Panc1 (cell line): ENCODE measurements around the gene ZC3H12C. TPM values are rescaled to one million over a fixed set of nuclear protein-coding genes. Genes with fewer than 3 reads are reported as not detected.

ENCODE experiments used
- ATAC-seq: fragments of 200-7000 bp; cut with Tn5 transposase; 2 replicates; pipeline ENCODE4 v1.9.1; 2020; ENCODE audit warnings: mild to moderate bottlenecking, moderate library complexity
- BruUV-seq: library from RNA; stranded (reverse); fragments of 400-500 nt; replicated peaks from 2 replicates; lab custom pipeline; 2021; lab: Mats Ljungman, UMichigan
- CTCF ChIA-PET: fragments of 300-600 bp; sonication (Branson Sonifier 250); formaldehyde crosslinking; loops from one replicate; lab custom pipeline; 2022; ENCODE audit warnings: antibody characterized with exemption; lab: Charles Lee
- POLR2A ChIA-PET: fragments of 300-600 bp; sonication (Branson Sonifier 250); formaldehyde crosslinking; loops from one replicate; lab custom pipeline; 2022; ENCODE audit warnings: antibody characterized with exemption; lab: Charles Lee
- DNase-seq: peaks from one replicate; pipeline ENCODE4 v3.0.0-alpha.2; 2010; ENCODE audit warnings: low read depth, low spot score
- H3K27ac ChIP-seq: 2 replicates; pipeline ENCODE4 v1.5.1; 2011; ENCODE audit warnings: mild to moderate bottlenecking, low read length, inconsistent platforms
- H3K27me3 ChIP-seq: fragments of 200-500 bp; sonication (Bioruptor generic); 2 replicates; pipeline ENCODE4 v1.6.0; 2014; ENCODE audit warnings: low read length, inconsistent platforms; ENCODE audit not compliant: control insufficient read depth, insufficient read depth
- H3K36me3 ChIP-seq: fragments of 200-500 bp; sonication (Bioruptor generic); 2 replicates; pipeline ENCODE4 v1.5.1; 2014; ENCODE audit warnings: inconsistent platforms, mild to moderate bottlenecking, low read length, moderate library complexity; ENCODE audit not compliant: control insufficient read depth, insufficient read depth
- H3K4me1 ChIP-seq: 2 replicates; pipeline ENCODE4 v1.5.1; 2011; ENCODE audit warnings: inconsistent platforms, mild to moderate bottlenecking, low read length, moderate library complexity; ENCODE audit not compliant: control insufficient read depth, insufficient read depth
- H3K4me3 ChIP-seq, 2 experiments: 2 replicates each; pipeline ENCODE4 v1.5.1; 2011 to 2012; ENCODE audit warnings: low read depth in 2 of 2, low read length in 2 of 2, mild to moderate bottlenecking in 2 of 2, inconsistent platforms in 1 of 2, moderate library complexity in 1 of 2
- H3K9me3 ChIP-seq: fragments of 200-500 bp; sonication (Bioruptor generic); 2 replicates; pipeline ENCODE4 v1.5.1; 2014; ENCODE audit warnings: low read depth, mild to moderate bottlenecking, inconsistent platforms, low read length, moderate library complexity; ENCODE audit not compliant: control insufficient read depth, insufficient read depth
- POLR2AphosphoS5 ChIP-seq: IDR thresholded peaks from 2 replicates; pipeline ENCODE4 v1.6.1; 2012; ENCODE audit warnings: mild to moderate bottlenecking, low read depth, low read length, moderate library complexity
- SIN3A ChIP-seq: IDR thresholded peaks from 2 replicates; pipeline ENCODE4 v1.6.1; 2012; ENCODE audit warnings: low read depth, mild to moderate bottlenecking, low read length, moderate library complexity, borderline replicate concordance; ENCODE audit not compliant: insufficient read depth
- TCF7L2 ChIP-seq: IDR thresholded peaks from 2 replicates; pipeline ENCODE4 v1.6.1; 2011; ENCODE audit warnings: mild to moderate bottlenecking, low read depth, low read length, inconsistent platforms
- in situ Hi-C: cut with HindIII; loops from 2 replicates; pipeline ENCODE4 v1.10.0; 2016; ENCODE audit warnings: low sequenced_read_pairs, low pct_unique_long_range_greater_than_20kb
- intact Hi-C: fragments of 100-400 bp; cut with micrococcal nuclease; formaldehyde crosslinking; loops from one replicate; pipeline ENCODE4 v1.10.0; 2022; ENCODE audit not compliant: unreplicated experiment
- total RNA-seq: library from RNA; stranded (reverse); gene quantifications from one replicate; pipeline ENCODE4 v1.2.1, GENCODE V29; 2021; ENCODE audit not compliant: unreplicated experiment
- TF ChIP-seq, protein P1 (sequence below), 2 experiments: IDR thresholded peaks; 2 replicates each; pipeline ENCODE4 v1.6.1; 2011 to 2012; ENCODE audit warnings: low read depth in 2 of 2, control low read depth in 1 of 2, low read length in 1 of 2, mild to moderate bottlenecking in 1 of 2, moderate library complexity in 1 of 2; ENCODE audit not compliant: insufficient read depth in 1 of 2
- TF ChIP-seq, protein P2 (sequence below): fragments of 450-650 bp; IDR thresholded peaks from 2 replicates; pipeline ENCODE4 v1.5.1; 2017; ENCODE audit warnings: mild to moderate bottlenecking

The ZC3H12C gene
- total RNA-seq, 1 experiment from 2014 or later = 13.5 TPM

DNA sequence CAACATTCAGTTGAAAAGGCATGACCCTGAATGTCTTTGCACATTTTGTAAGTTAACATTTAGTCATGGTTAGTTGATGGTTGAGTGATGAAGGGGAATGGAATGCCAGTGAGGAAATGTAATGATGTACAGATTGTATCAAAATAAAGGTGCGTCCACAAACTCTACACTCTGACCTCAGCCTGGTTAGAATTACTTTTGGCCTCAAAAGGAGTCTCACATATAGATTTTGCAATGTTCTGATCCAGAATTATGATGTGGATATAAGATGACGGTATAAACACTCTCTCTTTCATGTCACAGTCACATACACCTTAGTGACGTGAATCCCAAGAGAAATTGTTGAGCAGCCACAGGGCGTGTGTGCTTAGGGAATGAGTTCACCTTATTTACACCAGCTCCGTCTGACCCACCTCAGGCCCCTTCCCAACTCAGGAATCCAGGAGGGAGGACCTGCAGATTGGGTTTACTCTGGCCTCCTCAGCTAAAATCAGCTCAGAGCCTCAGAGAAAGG is 103.1 kb downstream of the ZC3H12C start:
- BruUV-seq = no TSS peak
- no peaks in the 10 kb centered on the region for H3K9me3 ChIP-seq
- ChIA-PET POLR2A (no interaction called here), CTCF (interaction anchor here (0.5 to 0.6 kb wide), 2 partner anchors 66 to 171 kb away, joined by 3 read pairs; no protein-coding TSS in a partner anchor)
- TF ChIP-seq SIN3A = no peak
- TF ChIP-seq, protein P1, sequence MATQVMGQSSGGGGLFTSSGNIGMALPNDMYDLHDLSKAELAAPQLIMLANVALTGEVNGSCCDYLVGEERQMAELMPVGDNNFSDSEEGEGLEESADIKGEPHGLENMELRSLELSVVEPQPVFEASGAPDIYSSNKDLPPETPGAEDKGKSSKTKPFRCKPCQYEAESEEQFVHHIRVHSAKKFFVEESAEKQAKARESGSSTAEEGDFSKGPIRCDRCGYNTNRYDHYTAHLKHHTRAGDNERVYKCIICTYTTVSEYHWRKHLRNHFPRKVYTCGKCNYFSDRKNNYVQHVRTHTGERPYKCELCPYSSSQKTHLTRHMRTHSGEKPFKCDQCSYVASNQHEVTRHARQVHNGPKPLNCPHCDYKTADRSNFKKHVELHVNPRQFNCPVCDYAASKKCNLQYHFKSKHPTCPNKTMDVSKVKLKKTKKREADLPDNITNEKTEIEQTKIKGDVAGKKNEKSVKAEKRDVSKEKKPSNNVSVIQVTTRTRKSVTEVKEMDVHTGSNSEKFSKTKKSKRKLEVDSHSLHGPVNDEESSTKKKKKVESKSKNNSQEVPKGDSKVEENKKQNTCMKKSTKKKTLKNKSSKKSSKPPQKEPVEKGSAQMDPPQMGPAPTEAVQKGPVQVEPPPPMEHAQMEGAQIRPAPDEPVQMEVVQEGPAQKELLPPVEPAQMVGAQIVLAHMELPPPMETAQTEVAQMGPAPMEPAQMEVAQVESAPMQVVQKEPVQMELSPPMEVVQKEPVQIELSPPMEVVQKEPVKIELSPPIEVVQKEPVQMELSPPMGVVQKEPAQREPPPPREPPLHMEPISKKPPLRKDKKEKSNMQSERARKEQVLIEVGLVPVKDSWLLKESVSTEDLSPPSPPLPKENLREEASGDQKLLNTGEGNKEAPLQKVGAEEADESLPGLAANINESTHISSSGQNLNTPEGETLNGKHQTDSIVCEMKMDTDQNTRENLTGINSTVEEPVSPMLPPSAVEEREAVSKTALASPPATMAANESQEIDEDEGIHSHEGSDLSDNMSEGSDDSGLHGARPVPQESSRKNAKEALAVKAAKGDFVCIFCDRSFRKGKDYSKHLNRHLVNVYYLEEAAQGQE (IDR thresholded peaks at IDR 0.05; ENCODE audit: insufficient read depth in 1 of 2, low read depth in 2 of 2, low read length in 1 of 2) = no peak
- TF ChIP-seq, protein P2, sequence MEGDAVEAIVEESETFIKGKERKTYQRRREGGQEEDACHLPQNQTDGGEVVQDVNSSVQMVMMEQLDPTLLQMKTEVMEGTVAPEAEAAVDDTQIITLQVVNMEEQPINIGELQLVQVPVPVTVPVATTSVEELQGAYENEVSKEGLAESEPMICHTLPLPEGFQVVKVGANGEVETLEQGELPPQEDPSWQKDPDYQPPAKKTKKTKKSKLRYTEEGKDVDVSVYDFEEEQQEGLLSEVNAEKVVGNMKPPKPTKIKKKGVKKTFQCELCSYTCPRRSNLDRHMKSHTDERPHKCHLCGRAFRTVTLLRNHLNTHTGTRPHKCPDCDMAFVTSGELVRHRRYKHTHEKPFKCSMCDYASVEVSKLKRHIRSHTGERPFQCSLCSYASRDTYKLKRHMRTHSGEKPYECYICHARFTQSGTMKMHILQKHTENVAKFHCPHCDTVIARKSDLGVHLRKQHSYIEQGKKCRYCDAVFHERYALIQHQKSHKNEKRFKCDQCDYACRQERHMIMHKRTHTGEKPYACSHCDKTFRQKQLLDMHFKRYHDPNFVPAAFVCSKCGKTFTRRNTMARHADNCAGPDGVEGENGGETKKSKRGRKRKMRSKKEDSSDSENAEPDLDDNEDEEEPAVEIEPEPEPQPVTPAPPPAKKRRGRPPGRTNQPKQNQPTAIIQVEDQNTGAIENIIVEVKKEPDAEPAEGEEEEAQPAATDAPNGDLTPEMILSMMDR = no peak
- TF ChIP-seq TCF7L2 = no peak
- no peak for TF ChIP-seq POLR2AphosphoS5
- in situ Hi-C loops = no loop called here
- no peaks in the 10 kb centered on the region for H3K27me3 ChIP-seq
- ATAC-seq (peak; percentile 68), DNase-seq (peak; percentile 66)
- peaks cover 8% of the 10 kb centered on the region; the same call in 1 of the 2 replicates for H3K4me1 ChIP-seq
- no peak overlapping the region for H3K27ac ChIP-seq
- H3K4me3 ChIP-seq = no peak overlapping the region
- intact Hi-C loops = no loop called here
- no peaks in the 10 kb centered on the region for H3K36me3 ChIP-seq

DNA sequence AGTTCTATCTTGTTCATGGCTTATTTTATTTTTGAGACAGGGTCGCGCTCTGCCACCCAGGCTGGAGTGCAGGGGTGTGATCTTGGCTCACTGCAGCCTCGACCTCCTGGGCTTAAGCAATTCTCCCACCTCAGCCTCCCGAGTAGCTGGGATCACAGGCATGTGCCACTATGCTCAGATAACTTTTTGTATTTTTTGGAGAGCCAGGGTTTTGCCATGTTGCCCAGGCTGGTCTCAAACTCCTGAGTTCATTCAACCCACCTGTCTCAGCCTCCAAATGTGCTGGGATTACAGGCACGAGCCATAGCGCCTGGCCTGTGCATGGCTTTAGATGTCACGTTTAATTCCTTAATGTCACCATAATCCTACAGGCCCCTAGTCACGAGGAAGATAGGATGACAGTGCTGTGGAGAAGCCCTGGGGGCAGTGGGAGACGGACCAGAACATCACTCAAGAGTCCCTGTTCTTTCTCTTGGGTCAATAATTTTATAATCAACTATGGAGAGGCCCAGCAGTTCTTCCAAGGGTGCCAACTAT is 103.8 kb downstream of the ZC3H12C start:
- POLR2A ChIA-PET = no interaction called here
- no peaks in the 10 kb centered on the region for H3K9me3 ChIP-seq
- no peaks in the 10 kb centered on the region for H3K36me3 ChIP-seq
- peaks cover 8% of the 10 kb centered on the region; the same call in 1 of the 2 replicates for H3K4me1 ChIP-seq
- BruUV-seq = no TSS peak
- no peaks in the 10 kb centered on the region for H3K27me3 ChIP-seq
- no peak for ATAC-seq
- H3K27ac ChIP-seq = no peak overlapping the region
- no peak for TF ChIP-seq SIN3A
- no peak for TF ChIP-seq TCF7L2
- TF ChIP-seq, protein P1 (IDR thresholded peaks at IDR 0.05; ENCODE audit: insufficient read depth in 1 of 2, low read depth in 2 of 2, low read length in 1 of 2) = no peak
- TF ChIP-seq POLR2AphosphoS5 = no peak
- TF ChIP-seq, protein P2 = no peak
- intact Hi-C loops (no loop called here), in situ Hi-C loops (no loop called here)
- no peak for DNase-seq
- CTCF ChIA-PET = no interaction called here
- H3K4me3 ChIP-seq = no peak overlapping the region
